Activated CD8-positive, alpha-beta memory T cell treated with anti-CD3 and anti-CD28 coated beads, Interleukin-2, amount 50 U/mL, for 1 hour (primary cell): ENCODE data around the gene PES1.
"Not testable (repeated sequence)": the region's sequence is repeated elsewhere in the genome, so short reads cannot be mapped to it uniquely, and the experiment has no call there.

ENCODE experiments used
- DNase-seq: peaks from one replicate; pipeline ENCODE4 v3.0.0-alpha.2; 2020; ENCODE audit errors: extremely low read depth

Gene PES1

GRCh38 chr22:30609260-30610185 lies 17.8 kb upstream of the PES1 start:
- no peak for DNase-seq

- DNase-seq = no peak
Observed at GRCh38 chr22:30607939-30608338, 16.2 kb upstream of the PES1 start.

- DNase-seq = no peak
Observed at GRCh38 chr22:30607300-30607930, 15.7 kb upstream of the PES1 start.

- no peak for DNase-seq
Observed at GRCh38 chr22:30606455-30607299, 15.0 kb upstream of the PES1 start, which contains the start of gene TCN2. TCN2 (plus strand) TSS chr22:30607174; CDS start chr22:30607332, 158 bp downstream.

- DNase-seq = no peak
Observed at GRCh38 chr22:30605449-30606110, 13.9 kb upstream of the PES1 start.

GRCh38 chr22:30604723-30605122 lies 13.0 kb upstream of the PES1 start:
- no peak for DNase-seq

- no peak for DNase-seq
Observed at GRCh38 chr22:30603801-30604200, 12.1 kb upstream of the PES1 start.

- DNase-seq = no peak
Observed at GRCh38 chr22:30602049-30602448, 10.3 kb upstream of the PES1 start.

GRCh38 chr22:30601464-30601863 lies 9.8 kb upstream of the PES1 start:
- no peak for DNase-seq

GRCh38 chr22:30600921-30601320 lies 9.2 kb upstream of the PES1 start:
- DNase-seq = no peak

GRCh38 chr22:30598986-30599385 lies 7.3 kb upstream of the PES1 start:
- DNase-seq = no peak

- no peak for DNase-seq
Observed at GRCh38 chr22:30596886-30597285, 5.2 kb upstream of the PES1 start.

GRCh38 chr22:30596199-30596598 lies 4.5 kb upstream of the PES1 start:
- DNase-seq = no peak

- DNase-seq = not testable (repeated sequence)
Observed at GRCh38 chr22:30592360-30592713, 627 bp upstream of the PES1 start.

- no peak for DNase-seq
Observed at GRCh38 chr22:30591191-30591587, 521 bp downstream of the PES1 start.

- DNase-seq = no peak
Observed at GRCh38 chr22:30586414-30586813, 5.3 kb downstream of the PES1 start.

GRCh38 chr22:30584441-30584840 lies 7.3 kb downstream of the PES1 start:
- DNase-seq = no peak

- no peak for DNase-seq
Observed at GRCh38 chr22:30582788-30583545, 8.7 kb downstream of the PES1 start.

GRCh38 chr22:30582051-30582450 lies 9.7 kb downstream of the PES1 start:
- DNase-seq = no peak

GRCh38 chr22:30580896-30581295 lies 10.8 kb downstream of the PES1 start:
- no peak for DNase-seq

- DNase-seq = no peak
Observed at GRCh38 chr22:30578481-30578880, 13.2 kb downstream of the PES1 start.
